Ishikawa (cell line): ENCODE measurements around the gene SLC17A9.

Source experiments
- MAX ChIP-seq: IDR thresholded peaks from 2 replicates; pipeline ENCODE4 v1.6.1; 2012
- REST ChIP-seq: IDR thresholded peaks from 2 replicates; pipeline ENCODE4 v1.6.1; 2012; ENCODE audit warnings: low read depth, mild to moderate bottlenecking

GRCh38 chr20:62931464-62931863 lies 21.0 kb upstream of the SLC17A9 start:
- TF ChIP-seq MAX (no peak), REST (no peak)
